ENCODE measurements around the gene MPHOSPH8.
"Not testable (repeated sequence)": the region's sequence is repeated elsewhere in the genome, so short reads cannot be mapped to it uniquely, and the experiment has no call there.

Gene MPHOSPH8

DNA sequence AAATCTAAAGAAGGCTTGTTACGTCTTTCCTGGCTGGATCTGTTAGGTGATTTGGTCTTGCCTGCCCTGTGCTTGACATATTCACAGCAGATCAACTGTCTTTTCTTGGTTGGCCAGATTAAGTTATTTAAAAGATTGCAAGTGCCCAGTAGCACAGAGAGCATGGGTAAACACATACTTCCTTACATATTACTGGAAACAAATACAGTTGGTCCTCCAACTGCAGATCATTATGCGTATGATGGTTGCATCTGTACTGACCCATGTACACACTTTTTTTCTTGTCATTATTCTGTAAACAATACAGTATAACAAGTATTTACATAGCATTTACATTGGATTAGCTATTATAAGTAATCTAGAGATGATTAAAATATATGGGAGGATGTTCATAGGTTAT is 9.2 kb upstream of the MPHOSPH8 start:
- DNase-seq (ENCODE audit: low read depth in 1 of 2, low spot score in 1 of 2) = no peak

DNA sequence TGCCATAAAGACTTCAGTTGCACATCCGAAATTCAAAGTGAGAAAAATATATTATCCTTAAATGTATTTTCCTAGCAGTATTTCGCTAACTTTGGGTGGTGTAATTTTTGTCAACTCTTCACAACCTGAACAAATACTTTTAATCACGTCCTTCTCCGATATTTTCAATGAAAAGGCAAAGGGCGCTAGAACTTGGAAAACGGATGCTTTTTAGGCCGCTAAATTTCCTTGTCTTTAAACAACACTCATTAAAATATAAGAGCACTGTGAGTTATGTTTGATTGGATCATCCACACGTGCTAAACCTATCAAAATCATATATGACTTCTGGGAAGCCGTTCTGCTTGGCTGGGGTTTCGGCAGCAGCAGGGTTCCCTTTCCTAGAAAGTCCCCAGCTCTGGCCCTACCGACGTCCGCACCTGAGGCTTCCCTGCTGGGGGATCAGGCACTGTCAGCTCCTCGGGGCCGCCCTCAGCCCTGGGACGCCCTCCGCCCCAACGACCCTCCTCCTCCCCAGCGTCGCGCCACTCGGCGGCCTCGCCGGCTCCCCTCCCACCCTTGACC is 462 bp upstream of the MPHOSPH8 start:
- no peak for DNase-seq (ENCODE audit: low read depth in 1 of 2, low spot score in 1 of 2)

DNA sequence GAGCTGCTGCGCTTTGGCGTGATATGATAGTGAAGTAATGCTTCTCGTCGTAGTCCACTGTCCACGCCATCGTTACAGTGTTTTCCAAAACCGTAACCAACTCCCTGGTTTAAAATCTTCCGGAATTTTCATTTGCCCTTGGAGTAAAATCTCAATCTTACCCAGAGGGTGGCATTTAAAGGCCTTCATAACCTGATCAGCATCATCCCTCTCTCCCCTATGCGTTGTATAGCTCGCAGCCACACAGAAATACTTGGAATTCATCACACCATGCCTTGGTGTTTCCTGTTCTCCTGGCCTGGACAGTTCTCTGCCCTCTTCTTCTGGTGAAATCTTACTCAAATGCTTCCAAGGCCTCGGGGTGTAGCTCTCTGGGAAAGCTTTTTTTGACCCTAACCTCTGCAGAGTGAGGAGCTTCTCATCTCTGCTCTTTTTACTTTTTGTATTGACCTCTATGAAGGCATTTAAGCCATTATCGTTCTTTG is 839 bp downstream of the MPHOSPH8 start:
- no peak for DNase-seq (ENCODE audit: low read depth in 1 of 2, low spot score in 1 of 2)

DNA sequence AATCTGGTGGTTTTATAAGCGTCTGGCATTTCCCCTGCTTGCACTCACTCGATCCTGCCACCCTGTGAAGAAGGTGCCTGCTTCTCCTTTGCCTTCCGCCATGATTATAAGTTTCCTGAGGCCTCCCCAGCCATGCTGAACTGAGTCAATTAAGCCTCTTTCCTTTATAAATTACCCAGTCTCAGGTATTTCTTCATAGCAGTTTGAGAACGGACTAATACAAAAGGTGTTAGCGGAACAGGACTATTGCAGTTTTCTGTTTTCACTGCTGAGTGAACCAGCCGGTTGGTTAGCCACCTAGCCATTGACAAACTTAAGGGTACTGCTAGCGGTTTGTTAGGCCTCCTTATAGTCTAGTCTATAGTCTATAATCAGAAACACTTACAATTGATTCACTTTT is 2.5 kb downstream of the MPHOSPH8 start:
- not testable (repeated sequence) for DNase-seq (ENCODE audit: low read depth in 1 of 2, low spot score in 1 of 2)

DNA sequence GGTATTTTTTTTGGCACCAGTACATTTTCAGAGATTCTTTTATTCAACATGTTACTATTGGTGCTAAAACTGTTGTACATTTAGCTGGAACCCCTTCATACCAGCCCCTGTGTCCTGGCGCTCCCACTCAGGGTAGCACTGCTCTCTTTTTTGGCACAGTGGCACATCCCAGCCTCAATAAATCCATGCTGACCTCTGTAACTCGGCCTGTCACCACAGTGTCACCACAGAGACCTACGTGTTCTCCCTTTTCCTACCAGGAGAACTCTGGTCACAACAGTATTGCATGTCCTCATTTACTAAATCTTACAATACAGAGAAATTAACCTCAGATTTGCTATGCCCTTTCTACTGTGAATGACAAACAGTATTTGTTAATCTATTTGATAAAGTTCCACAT is 10.2 kb downstream of the MPHOSPH8 start:
- no peak for DNase-seq (ENCODE audit: low read depth in 1 of 2, low spot score in 1 of 2)

DNA sequence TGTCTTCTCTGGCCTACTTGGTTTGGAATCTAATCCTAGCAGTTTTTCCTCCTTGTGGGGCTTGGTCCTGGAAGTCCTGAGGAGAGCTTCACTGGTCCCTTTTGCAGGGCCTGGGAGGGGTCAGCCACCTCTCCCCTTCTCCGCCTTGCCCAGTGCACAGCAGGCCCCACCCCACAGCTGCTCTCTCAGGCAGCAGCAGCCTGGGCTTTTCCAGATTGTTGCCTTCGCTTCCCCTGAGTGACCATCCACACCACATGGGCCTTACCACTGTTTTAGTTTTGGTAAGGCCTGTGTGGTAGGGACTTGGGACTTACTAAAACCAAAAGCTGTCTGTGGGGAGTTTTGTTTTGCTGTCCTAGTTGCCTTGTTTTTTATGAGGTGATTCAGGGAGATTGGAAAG is 11.5 kb downstream of the MPHOSPH8 start:
- DNase-seq (ENCODE audit: low read depth in 1 of 2, low spot score in 1 of 2) = no peak

DNA sequence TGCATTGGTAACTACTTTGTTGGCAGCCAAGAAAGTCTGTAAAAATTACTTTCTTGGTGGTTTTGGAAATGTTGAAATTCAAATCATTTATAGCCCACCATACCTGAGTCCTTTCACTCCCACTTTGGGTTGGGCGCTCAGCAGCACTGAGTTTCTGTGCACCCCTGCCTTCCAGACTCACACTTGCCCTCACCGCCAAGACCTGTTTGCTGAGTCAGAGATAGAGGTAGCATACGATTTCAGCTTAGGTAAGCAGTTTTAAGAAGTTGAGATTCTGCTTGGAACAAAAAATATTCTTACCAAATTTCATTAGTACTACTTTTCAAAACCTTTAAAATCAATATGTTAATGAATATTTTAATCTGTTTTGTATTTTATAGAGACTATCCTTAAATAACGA is 12.6 kb downstream of the MPHOSPH8 start:
- no peak for DNase-seq (ENCODE audit: low read depth in 1 of 2, low spot score in 1 of 2)

DNA sequence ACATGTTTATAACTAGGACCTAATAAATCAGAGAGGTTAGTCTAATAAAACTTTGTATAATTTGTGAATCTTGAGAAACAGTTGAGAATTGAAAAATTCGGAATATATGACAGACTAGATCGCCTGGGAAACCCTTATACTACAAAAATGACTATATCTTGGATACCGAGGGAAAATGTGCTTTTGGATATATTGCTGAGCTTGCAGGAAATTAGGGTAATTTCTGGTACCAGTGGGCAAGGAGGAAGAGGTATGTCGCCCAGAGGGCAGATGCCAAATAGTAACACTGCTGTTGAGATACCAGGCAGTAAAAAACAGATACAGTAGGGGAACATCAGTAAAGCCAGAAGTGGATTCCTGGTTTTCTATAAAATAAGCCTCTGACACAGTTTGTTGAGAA is 17.3 kb downstream of the MPHOSPH8 start:
- DNase-seq (ENCODE audit: low read depth in 1 of 2, low spot score in 1 of 2) = no peak

DNA sequence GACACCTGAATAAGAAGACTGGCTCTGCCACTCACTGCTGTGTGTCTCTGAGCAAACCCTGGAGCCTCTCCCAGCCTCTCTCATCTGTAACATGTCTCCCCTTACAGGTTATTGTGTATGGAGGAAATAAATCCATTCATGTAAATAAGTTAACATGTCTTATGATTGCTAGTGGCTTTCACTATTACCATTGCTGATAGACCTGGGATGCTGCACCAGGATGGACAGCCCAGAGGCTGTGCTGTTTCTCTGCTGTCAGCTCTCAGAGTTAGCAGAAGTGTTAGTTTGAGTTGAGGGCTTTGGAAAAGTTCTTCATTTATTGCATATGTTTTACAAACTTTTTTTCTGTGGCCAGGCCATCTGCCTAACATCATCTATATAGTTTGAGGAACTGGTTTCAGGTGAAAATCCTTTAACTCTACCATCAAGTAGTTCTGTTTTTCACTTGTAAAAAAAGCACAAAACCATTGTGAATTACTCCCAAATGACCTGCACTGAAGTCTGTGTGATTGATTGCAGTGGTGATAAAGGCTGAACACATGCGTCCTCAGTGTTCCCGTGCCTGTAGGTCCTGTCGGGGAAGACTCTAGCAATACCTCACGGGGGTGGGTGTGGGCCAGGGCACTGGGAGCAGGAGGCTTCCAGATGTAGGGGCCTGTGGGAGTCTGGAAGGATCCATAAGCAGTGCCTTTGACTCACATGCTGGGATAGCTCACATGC is 24.6 kb downstream of the MPHOSPH8 start:
- no peak for DNase-seq (ENCODE audit: low read depth in 1 of 2, low spot score in 1 of 2)

DNA sequence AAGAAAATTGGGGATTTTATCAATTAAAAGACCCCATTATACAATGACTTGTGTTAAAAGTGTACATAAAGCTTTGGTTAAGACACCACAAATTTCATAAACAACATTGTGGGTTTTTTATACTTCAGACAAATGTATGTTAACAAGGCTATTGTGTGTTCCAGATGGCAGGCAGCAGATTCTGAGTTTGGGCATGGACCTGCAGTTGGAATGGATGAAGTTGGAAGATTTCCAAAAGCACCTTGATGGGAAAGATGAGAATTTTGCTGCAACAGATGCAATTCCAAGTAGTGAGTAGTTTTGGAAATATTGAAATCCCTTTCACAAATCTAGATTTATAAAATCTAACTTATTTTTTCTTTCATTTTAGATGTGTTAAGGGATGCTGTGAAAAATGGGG is 25.4 kb downstream of the MPHOSPH8 start:
- no peak for DNase-seq (ENCODE audit: low read depth in 1 of 2, low spot score in 1 of 2)

DNA sequence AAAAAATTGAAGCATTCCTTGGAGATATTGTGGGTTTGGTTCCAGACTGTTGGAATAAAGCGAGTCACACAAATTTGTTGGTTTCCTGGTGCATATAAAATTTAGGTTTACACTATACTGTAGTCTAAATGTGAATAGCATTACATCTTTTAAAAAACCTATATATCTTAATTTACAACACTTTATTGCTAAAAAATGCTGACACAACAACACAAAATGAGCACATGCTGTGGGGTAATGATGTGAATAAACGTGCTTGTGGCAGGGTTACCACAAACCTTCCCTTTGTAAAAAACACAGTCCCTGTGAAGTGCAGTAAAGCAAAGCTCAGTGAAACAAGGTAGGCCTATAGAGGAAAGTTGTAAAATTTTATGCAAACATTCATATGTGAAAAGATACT is 27.7 kb downstream of the MPHOSPH8 start:
- DNase-seq (ENCODE audit: low read depth in 1 of 2, low spot score in 1 of 2) = no peak

DNA sequence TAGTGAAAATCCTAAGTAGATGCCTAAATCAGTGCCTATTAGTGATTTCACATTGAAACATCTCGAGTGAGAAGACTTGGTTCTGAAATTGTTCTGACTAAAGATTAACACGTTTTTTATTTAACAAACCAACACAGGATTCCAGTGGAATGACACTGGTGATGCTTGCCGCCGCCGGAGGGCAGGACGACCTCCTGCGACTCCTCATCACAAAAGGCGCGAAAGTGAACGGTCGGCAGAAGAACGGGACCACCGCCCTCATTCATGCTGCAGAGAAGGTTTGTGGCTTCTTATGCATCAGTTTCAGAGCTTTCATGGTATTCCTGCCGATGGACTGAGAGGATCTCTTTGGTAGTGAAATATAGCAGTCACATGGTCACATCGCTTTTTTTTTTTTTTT is 28.1 kb downstream of the MPHOSPH8 start:
- DNase-seq (ENCODE audit: low read depth in 1 of 2, low spot score in 1 of 2) = no peak

DNA sequence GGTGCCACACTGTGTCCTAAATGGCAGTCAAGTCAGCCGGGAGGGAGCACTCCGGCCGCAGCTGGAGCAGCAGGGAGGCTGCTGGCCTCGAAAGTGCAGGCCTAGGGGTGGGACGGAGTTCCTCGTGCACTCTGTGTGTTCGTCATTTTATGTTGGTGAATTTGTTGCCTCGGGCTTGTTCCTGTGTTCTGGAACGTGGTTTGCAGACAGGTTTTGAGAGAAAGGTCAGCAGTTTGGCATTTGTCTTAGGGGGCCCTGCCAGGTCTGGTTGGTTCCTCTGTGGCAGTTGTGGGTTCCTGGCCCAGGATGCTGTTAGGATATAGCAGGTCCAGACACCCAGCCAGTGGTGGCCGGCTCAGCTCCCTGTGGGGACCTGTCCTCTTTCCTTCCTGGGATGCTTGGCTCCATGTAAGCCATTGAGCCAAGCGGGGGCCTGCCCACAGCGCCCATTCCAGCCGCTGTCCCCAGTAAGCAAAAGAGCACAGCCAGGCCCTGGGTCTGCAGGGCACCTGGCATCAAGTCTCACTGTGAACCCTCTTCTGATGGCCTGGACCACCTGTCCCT is 30.0 kb downstream of the MPHOSPH8 start:
- no peak for DNase-seq (ENCODE audit: low read depth in 1 of 2, low spot score in 1 of 2)

DNA sequence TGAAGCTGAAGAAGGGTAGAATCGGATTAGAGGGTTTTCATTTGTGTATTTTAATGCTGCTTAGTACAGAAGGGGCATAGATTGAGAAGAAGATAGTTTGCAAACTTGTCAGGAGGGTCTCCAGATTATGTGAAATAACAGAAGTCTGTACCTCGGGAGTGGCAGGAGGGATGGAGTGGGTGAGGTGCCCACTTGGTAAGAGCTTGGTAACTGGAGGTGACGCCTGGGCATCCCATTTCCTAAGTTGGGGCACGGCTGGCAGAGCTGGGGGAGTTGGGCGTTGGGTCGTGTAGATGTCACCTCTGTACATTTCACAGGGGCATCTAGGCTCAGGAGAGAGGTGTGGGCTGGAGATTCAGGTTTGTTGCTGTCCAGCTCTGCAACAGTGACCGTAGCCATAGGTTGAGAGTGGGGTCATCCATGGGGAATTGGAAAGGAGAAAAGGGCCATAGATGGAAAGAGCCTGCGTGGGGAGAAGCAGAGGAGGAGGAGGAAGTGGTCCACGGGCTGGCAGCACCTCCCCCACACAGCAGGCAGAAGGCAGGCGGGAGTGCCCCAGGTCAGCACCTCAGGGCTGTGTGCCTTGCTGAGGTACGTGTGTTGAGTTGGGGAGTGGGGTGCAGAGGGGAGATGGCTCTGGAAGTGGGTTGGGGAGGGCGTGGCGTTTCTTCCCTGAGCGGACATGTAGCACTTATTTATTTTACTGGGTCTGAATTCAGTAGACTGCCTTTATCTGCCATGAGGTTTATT is 31.2 kb downstream of the MPHOSPH8 start:
- DNase-seq (ENCODE audit: low read depth in 1 of 2, low spot score in 1 of 2) = no peak

DNA sequence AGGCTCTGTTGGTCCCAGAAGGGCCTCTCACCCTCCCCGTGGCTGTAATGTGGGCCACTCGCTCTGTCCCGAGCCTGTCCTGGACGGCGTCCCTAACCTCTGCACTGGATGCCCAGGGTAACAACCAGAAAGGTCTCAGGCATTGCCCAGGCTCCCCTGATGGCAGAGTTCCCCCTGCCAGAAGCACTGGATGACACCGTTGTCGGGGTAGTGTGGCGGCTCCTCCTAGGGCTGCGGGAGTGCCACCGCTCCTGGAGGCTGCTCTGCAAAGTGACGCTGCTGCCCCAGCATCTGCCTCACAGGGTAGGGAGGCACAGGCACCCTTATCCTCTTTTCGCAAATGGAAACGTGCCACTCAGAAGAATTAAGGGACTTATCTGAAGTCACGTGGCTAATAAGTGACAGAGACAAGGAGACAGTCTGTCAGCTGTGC is 32.0 kb downstream of the MPHOSPH8 start:
- no peak for DNase-seq (ENCODE audit: low read depth in 1 of 2, low spot score in 1 of 2)

DNA sequence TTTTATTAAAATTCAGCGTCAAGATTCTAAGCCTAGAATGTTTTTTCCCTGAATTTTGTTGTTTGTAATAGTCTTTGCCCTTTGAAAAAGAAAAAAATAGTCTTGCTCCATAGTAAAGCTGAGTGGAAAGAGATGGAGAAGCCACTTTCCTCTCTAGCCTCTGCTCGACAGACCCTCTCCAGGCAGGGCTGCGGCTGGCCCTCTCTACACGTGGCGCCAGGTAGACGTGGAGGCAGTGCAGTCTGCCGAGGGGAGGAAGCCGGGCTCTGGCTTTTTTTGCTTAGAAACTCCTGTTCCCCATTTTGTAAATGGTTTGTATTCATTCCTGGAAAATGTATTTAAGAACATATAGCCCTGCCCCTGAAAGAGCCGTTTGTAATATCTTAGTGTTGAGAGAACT is 35.3 kb downstream of the MPHOSPH8 start:
- no peak for DNase-seq (ENCODE audit: low read depth in 1 of 2, low spot score in 1 of 2)

DNA sequence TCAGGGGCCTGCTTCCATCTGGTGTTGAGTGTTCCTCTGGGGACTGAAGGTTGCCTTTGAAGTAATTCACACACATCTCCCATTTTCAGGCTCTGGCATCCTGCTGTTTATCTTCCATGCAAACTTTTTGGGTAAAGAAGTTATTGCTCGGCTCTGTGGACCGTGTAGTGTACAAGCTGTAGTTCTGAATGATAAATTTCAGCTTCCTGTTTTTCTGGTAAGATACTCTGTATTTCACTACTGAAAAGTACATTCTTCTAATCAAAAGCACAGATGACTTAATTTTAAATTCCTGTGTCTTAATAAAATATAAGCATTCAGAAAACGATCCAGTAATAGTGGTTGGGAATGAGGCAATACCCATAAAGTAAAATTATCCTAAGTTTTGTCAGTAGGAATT is 36.7 kb downstream of the MPHOSPH8 start:
- no peak for DNase-seq (ENCODE audit: low read depth in 1 of 2, low spot score in 1 of 2)

DNA sequence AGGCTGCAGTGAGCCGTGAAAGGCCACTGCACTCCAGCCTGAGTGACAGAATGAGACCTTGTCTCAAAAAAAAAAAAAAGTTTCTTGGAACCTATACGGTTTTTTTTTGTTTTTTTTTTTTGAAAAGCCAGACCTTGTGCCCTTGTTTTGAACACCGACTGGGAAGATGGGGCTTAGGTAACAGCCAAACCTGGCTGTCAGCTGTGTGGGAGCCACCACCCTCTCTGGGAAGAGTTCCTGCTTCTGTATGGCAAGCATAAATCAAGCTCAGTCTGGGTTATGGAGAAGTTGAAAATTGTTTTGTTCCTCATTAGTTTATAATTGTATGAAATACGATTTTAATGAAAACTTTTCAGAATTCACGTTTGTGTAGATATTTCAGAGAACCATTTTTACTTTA is 39.5 kb downstream of the MPHOSPH8 start:
- DNase-seq (ENCODE audit: low read depth in 1 of 2, low spot score in 1 of 2) = no peak

DNA sequence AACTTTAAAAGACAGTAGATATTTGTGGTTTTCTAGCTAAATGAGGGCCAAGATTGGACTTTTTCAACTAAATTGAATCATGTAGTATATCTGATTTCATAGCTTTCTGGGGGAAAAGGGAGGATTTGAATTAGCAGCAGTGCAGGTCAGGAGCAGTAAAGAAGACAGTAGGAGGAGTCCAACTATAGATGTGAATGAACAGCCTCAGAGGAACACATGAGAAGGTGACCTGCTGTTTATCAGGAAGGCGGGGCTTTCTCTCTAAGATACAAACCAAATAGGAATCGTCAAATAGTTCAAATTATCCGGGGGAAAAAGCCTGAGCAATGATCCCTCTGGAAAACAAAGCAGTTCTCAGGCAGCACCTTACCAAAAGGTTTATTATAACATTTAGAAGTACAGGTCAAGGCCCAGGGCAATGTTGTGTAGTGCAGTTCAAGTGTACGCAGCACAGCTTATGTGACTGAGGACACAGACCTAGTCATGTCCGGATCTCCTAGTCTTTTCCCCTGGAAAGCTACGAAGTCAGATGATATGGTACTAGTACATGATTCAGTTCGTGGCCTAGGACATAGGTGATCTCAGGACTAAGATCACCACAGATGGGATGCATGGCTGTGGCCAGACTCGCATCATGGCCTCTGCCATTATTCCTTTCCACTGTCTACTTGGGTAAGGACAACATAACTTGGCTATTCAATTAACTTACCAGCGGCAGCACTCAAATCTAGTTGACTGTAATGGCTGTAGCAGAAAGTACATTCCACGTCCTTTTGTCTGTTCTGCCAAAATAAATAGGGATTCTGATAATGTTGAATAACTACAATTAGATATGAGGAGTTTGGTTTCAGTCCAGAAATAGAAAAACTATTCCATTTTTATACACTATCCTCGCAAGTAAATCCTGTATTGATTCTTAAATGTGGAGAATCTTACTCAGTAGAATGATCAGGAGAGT is 40.3 kb downstream of the MPHOSPH8 start:
- no peak for DNase-seq (ENCODE audit: low read depth in 1 of 2, low spot score in 1 of 2)

DNA sequence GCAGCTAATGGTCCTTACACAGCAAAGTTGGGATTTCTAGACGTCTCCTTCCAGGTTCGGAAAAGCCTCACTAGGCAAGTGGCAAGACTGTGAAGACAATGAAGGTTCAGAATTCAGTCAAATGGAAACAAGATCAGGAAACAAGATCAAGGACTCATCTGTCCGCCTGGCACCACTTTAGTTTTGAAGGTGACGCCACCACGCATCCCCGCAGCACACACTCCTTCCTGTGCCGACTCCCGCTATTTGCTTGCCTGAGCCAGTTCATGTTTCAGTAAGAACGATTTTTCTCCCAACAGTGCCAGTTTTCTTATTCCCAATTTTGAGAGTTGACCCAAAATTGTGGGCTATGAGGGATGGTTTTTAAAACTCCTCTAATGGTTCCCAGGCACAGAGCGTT is 41.4 kb downstream of the MPHOSPH8 start:
- no peak for DNase-seq (ENCODE audit: low read depth in 1 of 2, low spot score in 1 of 2)

DNA sequence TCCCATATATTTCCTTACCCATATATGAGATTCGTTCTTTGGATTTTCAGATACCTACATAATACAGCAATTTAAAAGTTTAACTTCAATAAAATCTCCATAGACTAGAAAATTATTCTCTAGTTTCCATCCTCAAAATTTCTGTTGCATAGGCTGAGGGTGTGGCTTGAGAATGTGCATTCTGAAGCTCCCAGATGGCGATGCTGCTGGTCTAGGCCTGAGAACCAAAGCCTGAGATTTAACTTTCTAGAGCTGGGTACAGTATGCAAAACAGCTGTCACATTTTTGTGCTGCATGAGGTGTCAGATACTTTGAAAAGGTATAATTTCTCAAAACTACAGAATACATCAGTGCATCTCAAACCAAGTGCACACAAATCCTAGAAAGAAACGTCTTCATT is 42.7 kb downstream of the MPHOSPH8 start:
- DNase-seq (ENCODE audit: low read depth in 1 of 2, low spot score in 1 of 2) = no peak

Measured in activated CD4-positive, alpha-beta T cell treated with anti-CD3 and anti-CD28 coated beads, Interleukin-2, amount 50 U/mL, for 24 hours (primary cell).